ENCODE results near the gene WDR86.

The WDR86 gene

GRCh38 chr7:151405056-151405455 is 4.8 kb downstream of the WDR86 start:
- Mint-ChIP-seq H3K9me3 (no peaks in the 10 kb centered on the region), H3K27ac (peak overlapping the region in 2 of 3 experiments; percentile 34 to 85), H3K27me3 (ENCODE audit: low read depth) (peaks cover 13% of the 10 kb centered on the region), H3K36me3 (ENCODE audit: low read depth) (peaks cover 15% of the 10 kb centered on the region), H3K4me1 (peaks cover 17% of the 10 kb centered on the region), H3K4me3 (no peak overlapping the region)
- no peak for TF ChIP-seq CTCF (IDR thresholded peaks at IDR 0.05; ENCODE audit: unreplicated experiment in 3 of 3)

GRCh38 chr7:151404216-151405011 is 5.4 kb downstream of the WDR86 start:
- Mint-ChIP-seq H3K9me3 (no peaks in the 10 kb centered on the region), H3K4me1 (peaks cover 17% of the 10 kb centered on the region), H3K27me3 (ENCODE audit: low read depth) (peaks cover 13% of the 10 kb centered on the region), H3K36me3 (ENCODE audit: low read depth) (peaks cover 15% of the 10 kb centered on the region), H3K4me3 (no peak overlapping the region), H3K27ac (peak overlapping the region; percentile 32 to 85 (median 56))
- no peak for TF ChIP-seq CTCF (IDR thresholded peaks at IDR 0.05; ENCODE audit: unreplicated experiment in 3 of 3)

GRCh38 chr7:151403764-151404163 is 6.1 kb downstream of the WDR86 start:
- Mint-ChIP-seq H3K4me1 (peaks cover 13% of the 10 kb centered on the region), H3K9me3 (no peaks in the 10 kb centered on the region), H3K36me3 (ENCODE audit: low read depth) (peaks cover 18% of the 10 kb centered on the region), H3K4me3 (no peak overlapping the region), H3K27me3 (ENCODE audit: low read depth) (peaks cover 9% of the 10 kb centered on the region), H3K27ac (peak overlapping the region; percentile 32 to 85 (median 56))
- no peak for TF ChIP-seq CTCF (IDR thresholded peaks at IDR 0.05; ENCODE audit: unreplicated experiment in 3 of 3)

- H3K4me1 Mint-ChIP-seq = peaks cover 9% of the 10 kb centered on the region
- H3K36me3 Mint-ChIP-seq (ENCODE audit: low read depth) = peaks cover 29% of the 10 kb centered on the region
- H3K27me3 Mint-ChIP-seq (ENCODE audit: low read depth) = peaks cover 7% of the 10 kb centered on the region
- H3K4me3 Mint-ChIP-seq = no peak overlapping the region
- H3K9me3 Mint-ChIP-seq = no peaks in the 10 kb centered on the region
- no peak overlapping the region for H3K27ac Mint-ChIP-seq
- TF ChIP-seq CTCF (IDR thresholded peaks at IDR 0.05; ENCODE audit: unreplicated experiment in 3 of 3) = no peak
These were observed 7.6 kb downstream of the WDR86 start for GRCh38 chr7:151402029-151402835.

GRCh38 chr7:151400626-151401315 is 9.1 kb downstream of the WDR86 start:
- H3K27me3 Mint-ChIP-seq (ENCODE audit: low read depth) = peaks cover 4% of the 10 kb centered on the region
- TF ChIP-seq CTCF (IDR thresholded peaks at IDR 0.05; ENCODE audit: unreplicated experiment in 3 of 3) = no peak
- H3K4me3 Mint-ChIP-seq = no peak overlapping the region
- no peak overlapping the region for H3K27ac Mint-ChIP-seq
- H3K36me3 Mint-ChIP-seq (ENCODE audit: low read depth) = peaks cover 20% of the 10 kb centered on the region
- H3K4me1 Mint-ChIP-seq = peaks cover 8% of the 10 kb centered on the region
- no peaks in the 10 kb centered on the region for H3K9me3 Mint-ChIP-seq

Measured in nephron (organoid).